GM18508 (cell line): ENCODE measurements around the gene ZNF592.

Experiments
- ATAC-seq: cut with Tn5 transposase; IDR thresholded peaks from one replicate; pipeline ENCODE4 v1.9.1; 2021; ENCODE audit warnings: moderate number of reproducible peaks; ENCODE audit not compliant: insufficient read depth, unreplicated experiment

Gene ZNF592

GRCh38 chr15:84800365-84800806, 52.0 kb downstream of the ZNF592 start:
- ATAC-seq = no peak

- ATAC-seq = no peak
These were observed 55.9 kb downstream of the ZNF592 start for GRCh38 chr15:84804005-84804900.

GRCh38 chr15:84805221-84805620, 56.8 kb downstream of the ZNF592 start:
- ATAC-seq = no peak

- ATAC-seq = no peak
These were observed 58.8 kb downstream of the ZNF592 start for GRCh38 chr15:84807228-84807627.

GRCh38 chr15:84810073-84810840, 61.9 kb downstream of the ZNF592 start:
- no peak for ATAC-seq

GRCh38 chr15:84811151-84811550, 62.8 kb downstream of the ZNF592 start:
- no peak for ATAC-seq

- ATAC-seq = no peak
These were observed 63.4 kb downstream of the ZNF592 start for GRCh38 chr15:84811828-84812227.

- no peak for ATAC-seq
These were observed 64.5 kb downstream of the ZNF592 start for GRCh38 chr15:84812842-84813241.

- ATAC-seq = no peak
These were observed 65.0 kb downstream of the ZNF592 start for GRCh38 chr15:84813435-84813834.

- ATAC-seq = no peak
These were observed 65.5 kb downstream of the ZNF592 start for GRCh38 chr15:84813931-84814330.

GRCh38 chr15:84814916-84815315, 66.5 kb downstream of the ZNF592 start:
- ATAC-seq = no peak

GRCh38 chr15:84816694-84817465, 68.5 kb downstream of the ZNF592 start, which contains the start of gene ALPK3:
Gene ALPK3 (plus strand): TSS chr15:84817356. CDS start chr15:84817453, 97 bp downstream.
- no peak for ATAC-seq

- ATAC-seq = no peak
These were observed 69.2 kb downstream of the ZNF592 start for GRCh38 chr15:84817466-84818081.

GRCh38 chr15:84818261-84819131, 70.1 kb downstream of the ZNF592 start:
- ATAC-seq = no peak

GRCh38 chr15:84819291-84819768, 70.9 kb downstream of the ZNF592 start:
- no peak for ATAC-seq

- no peak for ATAC-seq
These were observed 71.4 kb downstream of the ZNF592 start for GRCh38 chr15:84819791-84820190.

GRCh38 chr15:84821501-84822021, 73.2 kb downstream of the ZNF592 start:
- ATAC-seq = no peak

- ATAC-seq = no peak
These were observed 74.4 kb downstream of the ZNF592 start for GRCh38 chr15:84822653-84823281.
